IMR-90 (cell line): ENCODE results near the gene UTP14C. TPM values are rescaled to one million over a fixed set of nuclear protein-coding genes. Genes with fewer than 3 reads are reported as not detected.

Experiments
- ATAC-seq: fragments of 200-7000 bp; cut with Tn5 transposase; 2 replicates; pipeline ENCODE4 v1.9.1; 2020; ENCODE audit warnings: low read depth, mild to moderate bottlenecking, moderate library complexity
- BruUV-seq: library from RNA; stranded (reverse); fragments of 400-500 nt; replicated peaks from 2 replicates; lab custom pipeline; 2021; lab: Mats Ljungman, UMichigan
- CTCF ChIA-PET: fragments of 300-600 bp; formaldehyde crosslinking; extraction: SDS; loops from one replicate; lab custom pipeline; 2021; ENCODE audit warnings: antibody characterized with exemption; lab: Yijun Ruan, JAX
- POLR2A ChIA-PET: fragments of 300-600 bp; sonication (Branson Sonifier 250); formaldehyde crosslinking; loops from one replicate; lab custom pipeline; 2022; ENCODE audit warnings: antibody characterized with exemption; ENCODE audit not compliant: unreplicated experiment; lab: Charles Lee
- DNase-seq: peaks from one replicate; pipeline ENCODE4 v3.0.0; 2013
- H2AFZ ChIP-seq: replicated peaks from 2 replicates; pipeline ENCODE3; 2013; ENCODE audit warnings: low read length, mild to moderate bottlenecking; ENCODE audit not compliant: poor library complexity
- H2AK5ac ChIP-seq: 2 replicates; pipeline ENCODE4 v1.6.1; 2013; ENCODE audit warnings: low read depth, low read length, inconsistent platforms
- H2AK9ac ChIP-seq: replicated peaks from 2 replicates; pipeline ENCODE3; 2013; ENCODE audit warnings: mild to moderate bottlenecking, low read depth, low read length, moderate library complexity; ENCODE audit not compliant: poor library complexity
- H2BK120ac ChIP-seq: 2 replicates; pipeline ENCODE4 v1.6.1; 2013; ENCODE audit warnings: low read depth, low read length, inconsistent platforms
- H2BK15ac ChIP-seq: 3 replicates; pipeline ENCODE4 v1.6.1; 2013; ENCODE audit warnings: low read depth, low read length, inconsistent platforms
- H2BK20ac ChIP-seq: 2 replicates; pipeline ENCODE4 v1.6.1; 2013; ENCODE audit warnings: low read depth, mild to moderate bottlenecking, inconsistent platforms, low read length, moderate library complexity
- H2BK5ac ChIP-seq: 2 replicates; pipeline ENCODE4 v1.6.1; 2013; ENCODE audit warnings: mild to moderate bottlenecking, low read depth, low read length, inconsistent platforms; ENCODE audit not compliant: poor library complexity, severe bottlenecking
- H3K14ac ChIP-seq: replicated peaks from 2 replicates; pipeline ENCODE4 v1.6.1; 2013; ENCODE audit warnings: low read depth, low read length, inconsistent platforms
- H3K18ac ChIP-seq: 2 replicates; pipeline ENCODE4 v1.6.1; 2013; ENCODE audit warnings: low read depth, low read length, control low read depth
- H3K23ac ChIP-seq: 2 replicates; pipeline ENCODE4 v1.6.1; 2013; ENCODE audit warnings: low read depth, low read length, inconsistent platforms
- H3K27ac ChIP-seq: 2 replicates; pipeline ENCODE4 v1.5.1; 2013; ENCODE audit warnings: mild to moderate bottlenecking, control low read depth, low read length; ENCODE audit not compliant: insufficient read depth
- H3K27me3 ChIP-seq: 2 replicates; pipeline ENCODE4 v1.6.1; 2013; ENCODE audit warnings: low read length; ENCODE audit not compliant: control insufficient read depth, insufficient read depth
- H3K36me3 ChIP-seq: 2 replicates; pipeline ENCODE4 v1.6.1; 2013; ENCODE audit warnings: low read length, mixed read lengths; ENCODE audit not compliant: control insufficient read depth, insufficient read depth
- H3K4ac ChIP-seq: 2 replicates; pipeline ENCODE4 v1.6.1; 2013; ENCODE audit warnings: low read depth, low read length, inconsistent platforms
- H3K4me1 ChIP-seq: 2 replicates; pipeline ENCODE4 v1.6.1; 2013; ENCODE audit warnings: low read length, mixed read lengths; ENCODE audit not compliant: control insufficient read depth, insufficient read depth
- H3K4me2 ChIP-seq: 2 replicates; pipeline ENCODE4 v1.6.1; 2013; ENCODE audit warnings: low read depth, mild to moderate bottlenecking, control low read depth, low read length, moderate library complexity
- H3K4me3 ChIP-seq: 2 replicates; pipeline ENCODE4 v1.5.1; 2013; ENCODE audit warnings: low read depth, mild to moderate bottlenecking, control low read depth, low read length, moderate library complexity; ENCODE audit not compliant: insufficient read depth
- H3K56ac ChIP-seq: 2 replicates; pipeline ENCODE4 v1.6.1; 2013; ENCODE audit warnings: low read length, inconsistent platforms; ENCODE audit not compliant: insufficient read depth; ENCODE audit errors: extremely low read depth
- H3K79me1 ChIP-seq, 2 experiments: 2 replicates each; pipeline ENCODE4 v1.6.1; 2013; ENCODE audit warnings: low read length in 2 of 2, inconsistent platforms in 1 of 2, low read depth in 1 of 2
- H3K9ac ChIP-seq: 2 replicates; pipeline ENCODE4 v1.6.1; 2013; ENCODE audit warnings: low read depth, low read length, control low read depth
- H3K9me1 ChIP-seq: 2 replicates; pipeline ENCODE4 v1.6.1; 2013; ENCODE audit warnings: low read length, inconsistent platforms; ENCODE audit not compliant: insufficient read depth
- H3K9me3 ChIP-seq: 2 replicates; pipeline ENCODE4 v1.6.1; 2013; ENCODE audit warnings: low read length; ENCODE audit not compliant: control insufficient read depth, insufficient read depth
- H4K20me1 ChIP-seq: 2 replicates; pipeline ENCODE4 v1.6.1; 2013; ENCODE audit warnings: low read length, inconsistent platforms; ENCODE audit not compliant: insufficient read depth
- H4K5ac ChIP-seq: 2 replicates; pipeline ENCODE4 v1.6.1; 2013; ENCODE audit warnings: mild to moderate bottlenecking, low read depth, low read length, control low read depth
- H4K8ac ChIP-seq, 2 experiments: 2 replicates each; pipeline ENCODE4 v1.6.1; 2013; ENCODE audit warnings: low read depth in 2 of 2, low read length in 2 of 2, control low read depth in 1 of 2, inconsistent platforms in 1 of 2
- H4K91ac ChIP-seq: 2 replicates; pipeline ENCODE4 v1.6.1; 2013; ENCODE audit warnings: low read depth, low read length, inconsistent platforms; ENCODE audit not compliant: insufficient read depth
- CEBPB ChIP-seq: IDR thresholded peaks from 2 replicates; pipeline ENCODE4 v1.6.1; 2012; ENCODE audit warnings: low read depth, low read length, improper control_type of control experiment
- ELK1 ChIP-seq: fragments of 150-350 bp; IDR thresholded peaks from 2 replicates; pipeline ENCODE4 v1.6.1; 2016; ENCODE audit warnings: low read depth, mild to moderate bottlenecking, low read length, moderate library complexity, borderline replicate concordance
- WGBS, 2 experiments: methylation state at CpG; one replicate each; pipeline versions ENCODE4 v1.1.5 to v1.1.7; 2013; ENCODE audit warnings: missing lambda C conversion rate in 2 of 2; ENCODE audit not compliant: insufficient read length in 1 of 2; ENCODE audit errors: extremely low coverage in 2 of 2; 5-methylcytosine and 5-hydroxymethylcytosine counted together
- dilution Hi-C: fragments of 300-500 bp; cut with HindIII; formaldehyde crosslinking; loops from one replicate; pipeline ENCODE4 v1.14.3; 2018; ENCODE audit warnings: low sequenced_read_pairs; ENCODE audit not compliant: unreplicated experiment
- in situ Hi-C: fragments of 300-500 bp; cut with MboI; formaldehyde crosslinking; loops from 3 replicates; pipeline ENCODE4 v1.14.3; 2019; ENCODE audit warnings: low sequenced_read_pairs, inconsistent platforms, mixed read lengths
- intact Hi-C: fragments of 100-400 bp; cut with micrococcal nuclease; formaldehyde crosslinking; loops from 2 replicates; pipeline ENCODE4 v1.10.0; 2022
- polyA plus RNA-seq, 3 experiments: library from polyadenylated mRNA; depleted of rRNA; stranded (reverse); fragments of >200 nt; gene quantifications; 2 replicates each; pipeline ENCODE4 v1.2.3, GENCODE V29; 2012; ENCODE audit warnings: low replicate concordance in 1 of 3
- total RNA-seq: library from RNA; depleted of rRNA; stranded (reverse); fragments of >200 nt; gene quantifications from 2 replicates; pipeline ENCODE4 v1.2.3, GENCODE V29; 2012

UTP14C gene
- total and polyA plus RNA-seq, 2 of the 4 experiments (the other 2 are of a cell fraction): 8.2 to 12.5 TPM

- Histone ChIP-seq H3K4me2 (no peak overlapping the region), H4K91ac (no peak overlapping the region), H2BK5ac (no peak overlapping the region), H2AFZ (no peak overlapping the region), H3K36me3 (peaks cover 24% of the 10 kb centered on the region), H3K27me3 (no peaks in the 10 kb centered on the region), H3K9me3 (no peaks in the 10 kb centered on the region), H2BK20ac (no peak overlapping the region), H3K9ac (no peak overlapping the region), H4K5ac (no peak overlapping the region), H2BK15ac (no peak overlapping the region), H3K23ac (no peak overlapping the region), H3K4me3 (no peak overlapping the region), H2AK9ac (no peak overlapping the region), H2BK120ac (no peak overlapping the region), H3K4ac (no peak overlapping the region), H3K14ac (no peak overlapping the region), H3K56ac (no peak overlapping the region), H3K79me1 (peaks cover 7 to 29% of the 10 kb centered on the region in 2 experiments; a peak in 3 of 4 replicates), H3K4me1 (no peaks in the 10 kb centered on the region), H2AK5ac (no peak overlapping the region), H3K18ac (no peak overlapping the region), H3K27ac (no peak overlapping the region), H4K20me1 (no peaks in the 10 kb centered on the region), H4K8ac (no peak overlapping the region), H3K9me1 (peaks cover 8% of the 10 kb centered on the region; the same call in 1 of the 2 replicates)
- intact Hi-C loops (no loop called here), dilution Hi-C loops (no loop called here), in situ Hi-C loops (no loop called here)
- no TSS peak for BruUV-seq
- DNase-seq: no peak
- ATAC-seq: no peak
- POLR2A ChIA-PET: no interaction called here
- TF ChIP-seq ELK1 (no peak), CEBPB (0 out of 2 replicates have a peak, but pooled peaks have one; percentile 32)
- CTCF ChIA-PET: no interaction called here
- 83% methylated on average over 1 of the region's 8 CpGs; no CpG with 5 or more reads in 1 of the 2 experiments for WGBS, 2 experiments
These were observed 1.2 kb downstream of the UTP14C start for GRCh38 chr13:52025475-52026245.
